Measurements from ENCODE around the gene SUSD6. TPM values are rescaled to one million over a fixed set of nuclear protein-coding genes. Genes with fewer than 3 reads are reported as not detected.

Gene SUSD6
- total RNA-seq, 1 donor, result 17.7 TPM

DNA sequence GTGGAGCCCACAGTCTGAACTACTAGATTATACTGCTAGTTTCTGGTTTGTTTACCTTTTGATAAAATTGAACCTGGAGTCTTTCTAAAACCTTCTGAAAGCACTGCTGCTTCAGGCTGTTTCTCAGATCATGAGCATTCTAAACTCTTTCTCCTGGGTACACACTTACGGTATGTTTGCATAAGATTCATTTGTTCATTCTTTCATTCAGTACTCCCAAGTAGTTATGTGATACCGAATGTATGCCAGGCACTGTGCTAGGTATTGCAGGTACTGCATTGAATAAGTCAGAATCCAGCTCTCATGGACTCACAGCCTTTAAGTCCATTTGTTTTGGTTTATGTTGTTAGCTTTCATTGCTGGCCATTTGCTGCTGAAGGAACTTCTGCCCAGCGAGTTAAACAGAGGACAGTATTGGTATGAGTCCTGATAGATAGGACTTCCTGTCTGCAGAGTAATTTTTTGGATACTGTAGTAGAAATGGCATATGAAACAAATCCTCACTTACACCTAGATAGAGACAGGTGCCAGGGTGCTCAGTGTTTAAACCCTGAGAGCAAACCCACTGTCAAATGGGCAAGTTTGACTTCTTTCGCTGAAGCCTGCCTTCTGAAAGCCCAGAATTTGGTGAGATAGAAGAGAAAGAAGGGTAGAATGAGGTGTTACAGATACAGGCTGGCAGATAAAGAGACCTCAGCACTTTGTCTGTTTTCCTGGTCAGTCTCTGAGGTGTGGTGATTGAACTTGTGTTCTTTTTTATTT is 2.1 kb downstream of the SUSD6 start:
- Histone ChIP-seq H3K27ac (ENCODE audit: low read depth, low read length) (peak overlapping the region; percentile 87), H4K20me1 (ENCODE audit: insufficient read depth, low read length) (peaks cover 42% of the 10 kb centered on the region), H3K4me2 (ENCODE audit: insufficient read depth, low read length) (peak overlapping the region; percentile 97), H3K36me3 (ENCODE audit: insufficient read depth, low read length) (no peaks in the 10 kb centered on the region), H3K9me3 (ENCODE audit: low read depth, low read length) (no peaks in the 10 kb centered on the region), H3K27me3 (ENCODE audit: insufficient read depth, low read length) (no peaks in the 10 kb centered on the region), H3K4me1 (ENCODE audit: insufficient read depth, low read length) (peaks cover 46% of the 10 kb centered on the region), H2AFZ (ENCODE audit: low read length) (no peak overlapping the region), H3K79me2 (ENCODE audit: insufficient read depth, low read length) (peaks cover 60% of the 10 kb centered on the region), H3K4me3 (ENCODE audit: insufficient read depth, low read length) (peak overlapping the region; percentile 80)
- TF ChIP-seq, protein P1, sequence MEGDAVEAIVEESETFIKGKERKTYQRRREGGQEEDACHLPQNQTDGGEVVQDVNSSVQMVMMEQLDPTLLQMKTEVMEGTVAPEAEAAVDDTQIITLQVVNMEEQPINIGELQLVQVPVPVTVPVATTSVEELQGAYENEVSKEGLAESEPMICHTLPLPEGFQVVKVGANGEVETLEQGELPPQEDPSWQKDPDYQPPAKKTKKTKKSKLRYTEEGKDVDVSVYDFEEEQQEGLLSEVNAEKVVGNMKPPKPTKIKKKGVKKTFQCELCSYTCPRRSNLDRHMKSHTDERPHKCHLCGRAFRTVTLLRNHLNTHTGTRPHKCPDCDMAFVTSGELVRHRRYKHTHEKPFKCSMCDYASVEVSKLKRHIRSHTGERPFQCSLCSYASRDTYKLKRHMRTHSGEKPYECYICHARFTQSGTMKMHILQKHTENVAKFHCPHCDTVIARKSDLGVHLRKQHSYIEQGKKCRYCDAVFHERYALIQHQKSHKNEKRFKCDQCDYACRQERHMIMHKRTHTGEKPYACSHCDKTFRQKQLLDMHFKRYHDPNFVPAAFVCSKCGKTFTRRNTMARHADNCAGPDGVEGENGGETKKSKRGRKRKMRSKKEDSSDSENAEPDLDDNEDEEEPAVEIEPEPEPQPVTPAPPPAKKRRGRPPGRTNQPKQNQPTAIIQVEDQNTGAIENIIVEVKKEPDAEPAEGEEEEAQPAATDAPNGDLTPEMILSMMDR (IDR thresholded peaks at IDR 0.05; ENCODE audit: extremely low read depth, low read depth, low read length), result no peak
- no peak for DNase-seq (ENCODE audit: insufficient read length, low spot score, missing footprints)

DNA sequence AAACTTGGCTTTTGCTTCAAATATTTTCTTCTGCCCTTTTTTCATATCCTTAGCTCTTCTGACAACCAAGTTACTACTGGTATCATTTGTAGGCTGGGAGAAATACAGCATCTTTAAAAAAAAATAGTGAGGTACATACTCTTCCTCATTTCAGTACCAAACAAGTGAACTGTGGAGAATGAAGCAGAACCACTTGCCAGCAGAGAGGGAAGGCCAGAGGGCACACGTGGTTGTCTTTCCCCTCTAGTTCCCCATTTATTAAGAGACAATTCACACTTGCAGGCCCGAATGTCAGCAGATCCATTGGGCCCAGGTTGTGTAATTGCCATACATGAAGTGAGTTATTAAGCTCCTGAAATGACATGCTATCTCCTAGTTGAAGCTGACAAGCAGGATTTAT is 3.2 kb downstream of the SUSD6 start:
- TF ChIP-seq, protein P1 (IDR thresholded peaks at IDR 0.05; ENCODE audit: extremely low read depth, low read depth, low read length), result no peak
- no peaks in the 10 kb centered on the region for H3K36me3 ChIP-seq (ENCODE audit: insufficient read depth, low read length)
- no peaks in the 10 kb centered on the region for H3K9me3 ChIP-seq (ENCODE audit: low read depth, low read length)
- H3K79me2 ChIP-seq (ENCODE audit: insufficient read depth, low read length), result peaks cover 70% of the 10 kb centered on the region
- no peak for DNase-seq (ENCODE audit: insufficient read length, low spot score, missing footprints)
- H3K4me3 ChIP-seq (ENCODE audit: insufficient read depth, low read length), result no peak overlapping the region
- H3K27me3 ChIP-seq (ENCODE audit: insufficient read depth, low read length), result no peaks in the 10 kb centered on the region
- peaks cover 57% of the 10 kb centered on the region for H3K4me1 ChIP-seq (ENCODE audit: insufficient read depth, low read length)
- no peak overlapping the region for H3K27ac ChIP-seq (ENCODE audit: low read depth, low read length)
- H2AFZ ChIP-seq (ENCODE audit: low read length), result no peak overlapping the region
- H4K20me1 ChIP-seq (ENCODE audit: insufficient read depth, low read length), result peaks cover 53% of the 10 kb centered on the region
- no peak overlapping the region for H3K4me2 ChIP-seq (ENCODE audit: insufficient read depth, low read length)

DNA sequence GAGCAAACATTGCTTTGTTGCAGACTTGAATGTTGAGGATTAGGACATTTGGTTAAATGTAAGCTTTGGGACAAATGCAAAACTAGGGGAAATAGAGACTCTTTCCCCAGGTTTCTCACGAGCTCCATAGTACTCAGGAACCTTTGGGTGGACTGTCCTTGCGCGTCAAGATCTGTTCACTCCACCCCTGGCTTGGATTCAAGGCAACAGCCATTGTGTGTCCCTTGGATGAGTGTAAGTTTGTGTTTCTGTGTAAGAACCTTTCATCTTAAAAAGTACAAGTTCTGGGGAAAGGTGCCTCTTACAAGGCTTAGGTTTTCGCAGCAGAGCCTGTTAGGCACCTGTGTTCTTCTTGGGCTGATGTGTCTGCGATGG is 3.7 kb downstream of the SUSD6 start:
- Histone ChIP-seq H3K79me2 (ENCODE audit: insufficient read depth, low read length) (peaks cover 76% of the 10 kb centered on the region), H2AFZ (ENCODE audit: low read length) (no peak overlapping the region), H3K4me2 (ENCODE audit: insufficient read depth, low read length) (peak overlapping the region; percentile 74), H3K27me3 (ENCODE audit: insufficient read depth, low read length) (no peaks in the 10 kb centered on the region), H3K4me3 (ENCODE audit: insufficient read depth, low read length) (peak overlapping the region; percentile 45), H3K4me1 (ENCODE audit: insufficient read depth, low read length) (peaks cover 62% of the 10 kb centered on the region), H4K20me1 (ENCODE audit: insufficient read depth, low read length) (peaks cover 58% of the 10 kb centered on the region), H3K36me3 (ENCODE audit: insufficient read depth, low read length) (no peaks in the 10 kb centered on the region), H3K27ac (ENCODE audit: low read depth, low read length) (peak overlapping the region; percentile 74), H3K9me3 (ENCODE audit: low read depth, low read length) (no peaks in the 10 kb centered on the region)
- DNase-seq (ENCODE audit: insufficient read length, low spot score, missing footprints), result no peak
- TF ChIP-seq, protein P1 (IDR thresholded peaks at IDR 0.05; ENCODE audit: extremely low read depth, low read depth, low read length), result no peak

DNA sequence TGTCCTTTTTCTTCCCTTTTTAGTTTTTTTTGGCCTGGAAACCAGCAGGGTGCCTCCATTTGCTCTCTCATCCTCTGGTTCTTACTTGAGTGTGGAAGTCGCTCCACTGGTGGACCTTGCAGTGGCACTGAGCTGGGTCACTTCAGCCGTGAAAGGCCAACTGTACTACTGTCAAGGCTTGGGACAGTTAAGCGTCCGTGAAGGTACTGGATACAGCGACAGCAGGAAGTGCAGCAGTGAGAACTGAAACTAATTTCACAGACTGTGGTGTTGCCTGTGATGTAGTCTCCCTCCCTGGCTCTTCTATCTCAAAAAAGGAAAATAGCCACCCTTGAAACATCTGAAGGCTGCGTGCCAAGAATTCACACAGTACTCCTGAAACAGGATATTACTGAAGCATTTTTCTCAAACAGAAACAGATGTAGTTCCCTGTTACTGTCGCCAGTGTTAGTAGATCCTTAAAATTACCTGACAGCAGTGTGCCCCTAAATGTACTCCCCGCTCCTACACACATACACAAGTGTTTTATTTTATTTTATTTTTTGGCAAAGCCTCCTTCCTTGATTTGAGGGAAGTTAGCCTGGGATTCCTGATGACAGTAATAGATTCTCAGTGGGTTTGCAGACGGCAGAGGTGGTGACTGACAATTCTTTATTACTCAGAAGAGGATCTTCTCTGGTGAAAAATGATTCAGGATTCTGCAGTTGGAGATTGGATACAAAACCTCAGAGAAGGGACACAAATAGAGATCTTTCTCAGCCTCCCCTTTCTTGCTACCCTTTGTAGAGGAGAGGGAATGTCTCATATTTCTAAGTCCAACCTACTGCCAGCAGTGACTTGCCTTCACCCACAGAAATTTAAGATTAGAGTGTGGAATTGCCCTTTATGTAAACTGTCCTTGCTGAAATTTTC is 4.4 kb downstream of the SUSD6 start:
- H3K4me1 ChIP-seq (ENCODE audit: insufficient read depth, low read length), result peaks cover 60% of the 10 kb centered on the region
- peaks cover 63% of the 10 kb centered on the region for H4K20me1 ChIP-seq (ENCODE audit: insufficient read depth, low read length)
- TF ChIP-seq, protein P1 (IDR thresholded peaks at IDR 0.05; ENCODE audit: extremely low read depth, low read depth, low read length), result no peak
- H3K79me2 ChIP-seq (ENCODE audit: insufficient read depth, low read length), result peaks cover 82% of the 10 kb centered on the region
- H3K9me3 ChIP-seq (ENCODE audit: low read depth, low read length), result no peaks in the 10 kb centered on the region
- peak overlapping the region; percentile 45 for H3K4me3 ChIP-seq (ENCODE audit: insufficient read depth, low read length)
- peak; percentile 80 for DNase-seq (ENCODE audit: insufficient read length, low spot score, missing footprints)
- H2AFZ ChIP-seq (ENCODE audit: low read length), result no peak overlapping the region
- H3K27ac ChIP-seq (ENCODE audit: low read depth, low read length), result peak overlapping the region; percentile 74
- peak overlapping the region; percentile 74 for H3K4me2 ChIP-seq (ENCODE audit: insufficient read depth, low read length)
- no peaks in the 10 kb centered on the region for H3K27me3 ChIP-seq (ENCODE audit: insufficient read depth, low read length)
- no peaks in the 10 kb centered on the region for H3K36me3 ChIP-seq (ENCODE audit: insufficient read depth, low read length)

Data from osteoblast (primary cell).